Adrenal gland (tissue), 12 donors: ENCODE results near the gene GPR68. TPM values are rescaled to one million over a fixed set of nuclear protein-coding genes. Genes with fewer than 3 reads are reported as not detected.

Source experiments
- DNase-seq, 7 donors: peaks; one replicate each; pipeline ENCODE4 v3.0.0-alpha.2; 2019 to 2020
- H3K27ac ChIP-seq, 5 donors: fragments of 200-600 bp; sonication (generic) in 4 of 5; 1 replicate in 3 of 5; 2 replicates in 2 of 5; pipeline versions ENCODE4 v1.5.1 to v1.8.0; 2016 to 2020; ENCODE audit warnings: mild to moderate bottlenecking in 1 of 5
- H3K27me3 ChIP-seq: fragments of 200-600 bp; 2 replicates; pipeline ENCODE4 v1.8.0; 2021
- H3K36me3 ChIP-seq, 2 donors: fragments of 200-600 bp; replicated peaks in 1 of 2; 1 replicate in 1 of 2; 2 replicates in 1 of 2; pipeline versions ENCODE4 v1.5.1 to v1.8.0; 2018 to 2022
- H3K4me1 ChIP-seq, 2 donors: fragments of 200-600 bp; replicated peaks in 1 of 2; 1 replicate in 1 of 2; 2 replicates in 1 of 2; pipeline versions ENCODE4 v1.5.1 to v1.8.0; 2018 to 2021
- H3K4me3 ChIP-seq, 4 donors: fragments of 200-600 bp; sonication (generic) in 3 of 4; one replicate each; pipeline ENCODE4 v1.5.1; 2016 to 2018
- H3K9me3 ChIP-seq, 3 donors: fragments of 200-600 bp; sonication (generic) in 1 of 3; replicated peaks in 1 of 3; 1 replicate in 2 of 3; 2 replicates in 1 of 3; pipeline versions ENCODE4 v1.5.1 to v1.8.0; 2016 to 2021
- POLR2A ChIP-seq, 2 donors: fragments of 450-650 bp; IDR thresholded peaks; one replicate each; pipeline ENCODE4 v1.6.1; 2017; ENCODE audit warnings: antibody characterized with exemption in 2 of 2, mild to moderate bottlenecking in 2 of 2, moderate library complexity in 1 of 2
- WGBS, 4 donors: extraction: QIAGEN DNeasy Blood & Tissue Kit in 2 of 4; methylation state at CpG; one replicate each; pipeline versions ENCODE4 v1.1.5 to v1.1.7; 2013 to 2017; 5-methylcytosine and 5-hydroxymethylcytosine counted together
- intact Hi-C, 2 donors: fragments of 100-400 bp; cut with DNase I; formaldehyde crosslinking; loops; one replicate each; pipeline versions ENCODE4 v1.14.1 to v1.15.0; 2022 to 2023
- polyA plus RNA-seq, 3 donors: library from polyadenylated mRNA; stranded (reverse); fragments of 200-250 nt in 2 of 3; fragments of 350-450 nt in 1 of 3; fragmentation: Illumina TruSeq in 1 of 3; extraction: RNeasy Lipid Tissue Mini Kit (QIAGEN cat#74804) in 1 of 3; gene quantifications; one replicate each; pipeline ENCODE4 v1.2.3, GENCODE V29; 2013 to 2014
- total RNA-seq, 9 donors: library from RNA; depleted of rRNA in 4 of 9; stranded (reverse); fragments of >200 nt in 4 of 9; fragments of 120-200 nt in 1 of 9; fragmentation: NEBNext Ultra II Directional in 1 of 9; extraction: Animal tissue kit (Norgen Biotek cat#: 25700) in 1 of 9; gene quantifications; one replicate each; pipeline versions ENCODE4 v1.1.0 to v1.2.4, GENCODE V29; 2013 to 2023
- TF ChIP-seq, protein P1 (sequence below), 6 experiments: fragments of 450-650 bp in 4 of 6; fragments of 200-600 bp in 2 of 6; sonication (generic) in 1 of 6; IDR thresholded peaks; 1 replicate in 5 of 6; 2 replicates in 1 of 6; pipeline versions ENCODE4 v1.5.1 to v1.8.0; 2016 to 2021; ENCODE audit warnings: antibody characterized with exemption in 6 of 6, mild to moderate bottlenecking in 2 of 6, moderate library complexity in 1 of 6
- donor health status: healthy with polysubstance abuse.
- donor health status: Bipolar disorder and iron deficiency.
- donor health status: DM: yes; HTN: yes; CAD: no.
- donor health status: DM: no; HTN: no; CAD: no.
- donor health status: DM: no; HTN: no; CAD: no.
- donor health status: DM: yes; HTN: yes; CAD: no.

The GPR68 gene
- total and polyA plus RNA-seq, 12 donors: 0.28 to 4.5 (median 1.0) TPM; not detected in 1

DNA sequence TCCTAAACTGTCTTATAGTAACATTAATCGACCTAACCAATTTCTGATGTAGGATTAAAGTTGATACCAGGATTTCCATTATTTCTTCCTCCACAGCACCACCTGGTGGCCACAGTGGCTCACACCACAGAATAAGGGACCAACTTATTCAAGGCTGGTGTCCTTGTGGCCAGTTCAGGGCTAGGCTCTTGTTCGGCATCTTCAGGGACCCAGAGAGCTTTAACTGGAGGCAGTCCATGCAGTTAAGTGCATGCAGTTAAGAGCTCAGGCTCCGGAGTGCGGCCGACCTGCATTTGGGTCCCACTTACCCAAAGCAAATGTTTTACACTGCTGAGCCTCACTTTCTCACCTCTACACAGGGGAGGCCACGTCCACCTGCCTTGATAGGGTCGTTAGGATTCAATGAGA lies 42.0 kb upstream of the GPR68 start:
- Histone ChIP-seq H3K27me3 (no peaks in the 10 kb centered on the region), H3K27ac (no peak overlapping the region), H3K4me1 (no peaks in the 10 kb centered on the region), H3K9me3 (no peaks in the 10 kb centered on the region), H3K36me3 (no peaks in the 10 kb centered on the region), H3K4me3 (no peak overlapping the region)
- intact Hi-C loops: loop anchor here (5.0 kb wide), 1 partner anchor 109 kb away; no protein-coding TSS in a partner anchor
- 23 to 48% (median 30%) methylated on average over 3 to 7 of the region's 7 CpGs for WGBS, 4 donors
- TF ChIP-seq, protein P1, sequence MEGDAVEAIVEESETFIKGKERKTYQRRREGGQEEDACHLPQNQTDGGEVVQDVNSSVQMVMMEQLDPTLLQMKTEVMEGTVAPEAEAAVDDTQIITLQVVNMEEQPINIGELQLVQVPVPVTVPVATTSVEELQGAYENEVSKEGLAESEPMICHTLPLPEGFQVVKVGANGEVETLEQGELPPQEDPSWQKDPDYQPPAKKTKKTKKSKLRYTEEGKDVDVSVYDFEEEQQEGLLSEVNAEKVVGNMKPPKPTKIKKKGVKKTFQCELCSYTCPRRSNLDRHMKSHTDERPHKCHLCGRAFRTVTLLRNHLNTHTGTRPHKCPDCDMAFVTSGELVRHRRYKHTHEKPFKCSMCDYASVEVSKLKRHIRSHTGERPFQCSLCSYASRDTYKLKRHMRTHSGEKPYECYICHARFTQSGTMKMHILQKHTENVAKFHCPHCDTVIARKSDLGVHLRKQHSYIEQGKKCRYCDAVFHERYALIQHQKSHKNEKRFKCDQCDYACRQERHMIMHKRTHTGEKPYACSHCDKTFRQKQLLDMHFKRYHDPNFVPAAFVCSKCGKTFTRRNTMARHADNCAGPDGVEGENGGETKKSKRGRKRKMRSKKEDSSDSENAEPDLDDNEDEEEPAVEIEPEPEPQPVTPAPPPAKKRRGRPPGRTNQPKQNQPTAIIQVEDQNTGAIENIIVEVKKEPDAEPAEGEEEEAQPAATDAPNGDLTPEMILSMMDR (IDR thresholded peaks at IDR 0.05): peak; percentile 86 to 94 (median 92)
- no peak for TF ChIP-seq POLR2A (IDR thresholded peaks at IDR 0.05)
- peak; percentile 69 to 95 (median 79) for DNase-seq

DNA sequence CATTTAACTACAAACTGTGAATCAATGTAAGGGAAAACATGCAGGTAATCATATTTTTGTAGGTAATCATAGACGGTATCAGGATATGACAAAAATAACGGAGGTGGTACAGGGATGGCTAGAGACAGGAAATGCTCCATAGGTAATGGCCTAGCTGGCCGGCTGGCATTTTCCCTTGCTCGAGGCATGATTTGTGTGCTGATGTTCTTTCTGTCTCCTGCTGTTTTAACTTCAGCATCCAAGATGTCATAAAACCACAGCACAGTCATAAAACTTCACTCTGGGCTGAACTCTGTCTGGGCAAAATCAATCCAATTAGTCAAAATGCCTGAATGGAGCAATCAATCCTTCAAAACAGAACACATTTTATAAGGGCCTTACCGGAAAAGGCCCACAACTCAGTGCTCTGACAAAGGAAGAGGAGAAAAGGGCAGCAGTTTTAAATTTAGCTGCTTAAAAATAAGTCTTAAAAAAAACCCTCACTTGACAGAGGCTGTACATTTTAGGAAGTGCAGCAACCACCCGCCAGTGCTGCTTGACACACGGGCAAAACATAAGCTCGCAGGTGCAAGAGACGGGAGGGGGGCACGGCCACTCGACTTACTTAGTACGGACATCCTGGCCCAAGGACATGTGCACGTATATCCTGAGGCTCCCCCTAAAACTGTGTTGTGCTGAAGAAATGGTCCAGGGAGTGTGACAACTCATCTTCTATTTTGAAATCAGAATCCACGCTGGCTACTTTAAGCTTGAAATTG lies 40.5 kb upstream of the GPR68 start:
- H3K4me3 ChIP-seq: no peak overlapping the region
- TF ChIP-seq POLR2A (IDR thresholded peaks at IDR 0.05): no peak
- TF ChIP-seq, protein P1 (IDR thresholded peaks at IDR 0.05): no peak
- H3K27ac ChIP-seq: peak overlapping the region in 1 of 5 donors; percentile 24
- H3K36me3 ChIP-seq: no peaks in the 10 kb centered on the region
- no peaks in the 10 kb centered on the region for H3K9me3 ChIP-seq
- intact Hi-C loops: loop anchor here (5.0 kb wide), 2 partner anchors 108 to 383 kb away; no protein-coding TSS in a partner anchor
- DNase-seq: peak in 1 of 7 donors; percentile 75
- no peaks in the 10 kb centered on the region for H3K4me1 ChIP-seq
- no peaks in the 10 kb centered on the region for H3K27me3 ChIP-seq
- 74 to 86% (median 81%) methylated on average over 14 of the region's 14 CpGs for WGBS, 4 donors

DNA sequence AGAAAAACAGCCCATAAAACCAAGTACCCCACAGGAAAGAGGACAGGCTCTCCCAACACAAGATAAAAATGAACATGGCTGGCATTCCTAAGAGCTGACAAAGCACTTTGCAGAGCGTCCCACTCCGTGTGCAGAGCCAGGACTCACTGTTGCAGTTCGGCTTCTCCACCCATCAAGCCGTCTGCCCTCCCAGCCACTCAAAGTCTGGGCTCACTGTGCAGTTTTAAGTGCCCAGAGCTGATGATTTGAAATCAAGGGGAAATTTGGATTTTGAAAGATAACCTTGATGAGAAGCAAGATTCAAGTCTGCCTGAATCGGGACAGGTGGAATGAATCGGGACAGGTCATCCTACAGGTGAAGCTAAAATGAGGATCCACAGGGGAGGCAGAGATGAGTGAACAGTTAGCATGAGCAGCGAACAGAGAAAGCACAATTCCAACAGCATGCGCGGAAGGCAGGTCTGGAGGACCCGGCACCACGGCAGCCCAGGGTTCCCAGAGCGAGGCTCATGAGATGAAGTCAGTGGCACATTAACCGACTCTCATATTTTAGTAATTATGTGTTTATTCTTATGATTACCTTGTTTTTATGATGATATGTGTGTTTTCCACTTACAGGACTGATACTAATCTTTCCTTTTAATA lies 39.8 kb upstream of the GPR68 start:
- H3K4me1 ChIP-seq: no peaks in the 10 kb centered on the region
- peak in 1 of 7 donors; percentile 56 for DNase-seq
- no peak for TF ChIP-seq POLR2A (IDR thresholded peaks at IDR 0.05)
- TF ChIP-seq, protein P1 (IDR thresholded peaks at IDR 0.05): no peak
- no peak overlapping the region for H3K27ac ChIP-seq
- no peaks in the 10 kb centered on the region for H3K36me3 ChIP-seq
- H3K27me3 ChIP-seq: no peaks in the 10 kb centered on the region
- intact Hi-C loops: loop anchor here in 1 of 2 donors (5.0 kb wide), 1 partner anchor 382 kb away; no protein-coding TSS in a partner anchor
- 81 to 86% (median 84%) methylated on average over 13 of the region's 13 CpGs for WGBS, 4 donors
- H3K4me3 ChIP-seq: no peak overlapping the region
- no peaks in the 10 kb centered on the region for H3K9me3 ChIP-seq

DNA sequence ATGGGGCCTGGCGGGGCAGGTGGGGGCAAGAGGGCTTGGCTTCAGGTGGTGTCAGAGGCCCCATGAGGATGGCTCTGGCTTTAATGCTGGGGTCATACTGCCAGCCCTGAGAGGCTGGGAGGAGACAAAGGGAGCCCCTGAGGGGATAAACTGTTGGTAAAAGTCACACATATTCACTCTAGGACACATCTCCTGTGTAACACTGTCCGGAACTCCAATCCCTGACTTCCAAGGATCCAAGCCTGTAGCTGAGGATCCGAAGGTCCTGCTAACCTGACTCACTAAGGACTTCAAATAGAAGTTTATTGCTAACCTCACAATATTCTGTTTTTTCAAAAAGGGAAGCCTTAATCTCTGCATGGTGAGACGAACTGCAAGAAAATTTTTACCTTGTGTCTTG lies 39.2 kb upstream of the GPR68 start:
- no peak for DNase-seq
- intact Hi-C loops: loop anchor here in 1 of 2 donors (5.0 kb wide), 1 partner anchor 381 kb away; no protein-coding TSS in a partner anchor
- no peak for TF ChIP-seq POLR2A (IDR thresholded peaks at IDR 0.05)
- no peaks in the 10 kb centered on the region for H3K36me3 ChIP-seq
- no peaks in the 10 kb centered on the region for H3K4me1 ChIP-seq
- H3K27me3 ChIP-seq: no peaks in the 10 kb centered on the region
- H3K9me3 ChIP-seq: no peaks in the 10 kb centered on the region
- peak overlapping the region in 1 of 5 donors; percentile 41 for H3K27ac ChIP-seq
- no peak overlapping the region for H3K4me3 ChIP-seq
- WGBS, 4 donors: 95 to 98% (median 96%) methylated on average over 4 of the region's 4 CpGs
